GM12878 (cell line): ENCODE measurements around the gene RAPGEF6. TPM values are rescaled to one million over a fixed set of nuclear protein-coding genes. Genes with fewer than 3 reads are reported as not detected.

Experiments
- ATAC-seq: fragments of 200-7000 bp; cut with Tn5 transposase; 3 replicates; pipeline ENCODE4 v1.9.1; 2020; ENCODE audit warnings: mild to moderate bottlenecking, moderate library complexity
- BruUV-seq: library from RNA; stranded (reverse); fragments of 400-500 nt; replicated peaks from 2 replicates; lab custom pipeline; 2021; lab: Mats Ljungman, UMichigan
- CTCF ChIA-PET: fragments of 300-600 bp; sonication (Branson Sonifier 250); formaldehyde crosslinking; extraction: SDS; loops from one replicate; lab custom pipeline; 2021; ENCODE audit warnings: inconsistent platforms; lab: Yijun Ruan, JAX
- POLR2A ChIA-PET: fragments of 350-600 bp; formaldehyde crosslinking; extraction: SDS; loops from one replicate; lab custom pipeline; 2021; ENCODE audit warnings: inconsistent platforms; lab: Charles Lee
- RAD21 ChIA-PET: fragments of 300-600 bp; sonication (Branson Sonifier 250); formaldehyde crosslinking; loops from one replicate; lab custom pipeline; 2023; ENCODE audit warnings: antibody characterized with exemption; ENCODE audit not compliant: unreplicated experiment; lab: Charles Lee
- SMC1A ChIA-PET: fragments of 300-600 bp; sonication (Branson Sonifier 250); formaldehyde crosslinking; loops from one replicate; lab custom pipeline; 2023; ENCODE audit not compliant: unreplicated experiment, uncharacterized antibody; lab: Charles Lee
- DNase-seq: peaks from one replicate; pipeline ENCODE4 v3.0.0-alpha.2; 2011; ENCODE audit warnings: low read depth, low spot score
- FAIRE-seq: peaks from 3 replicates; lab custom pipeline; 2011; peaks lifted over from hg19 to GRCh38; lab: Jason Lieb, UNC
- H2AFZ ChIP-seq: 2 replicates; pipeline ENCODE4 v1.6.0; 2011; ENCODE audit warnings: low read depth, low read length, control low read depth; ENCODE audit not compliant: control insufficient read depth
- H3K27ac ChIP-seq: 2 replicates; pipeline ENCODE4 v1.5.1; 2011; ENCODE audit warnings: control low read depth; ENCODE audit not compliant: control insufficient read depth, insufficient read depth
- H3K27me3 ChIP-seq, 2 experiments: replicated peaks in 1 of 2; 2 replicates each; pipeline versions ENCODE4 v1.6.0 to v1.6.1; 2011; ENCODE audit warnings: low read length in 1 of 2; ENCODE audit not compliant: control insufficient read depth in 2 of 2, insufficient read depth in 2 of 2
- H3K36me3 ChIP-seq, 2 experiments: 2 replicates each; pipeline ENCODE4 v1.5.1; 2011; ENCODE audit warnings: low read length in 1 of 2; ENCODE audit not compliant: control insufficient read depth in 2 of 2, insufficient read depth in 2 of 2
- H3K4me1 ChIP-seq: 2 replicates; pipeline ENCODE4 v1.6.1; 2011; ENCODE audit warnings: mild to moderate bottlenecking, low read length, moderate library complexity, mixed read lengths; ENCODE audit not compliant: control insufficient read depth, insufficient read depth
- H3K4me2 ChIP-seq: 2 replicates; pipeline ENCODE4 v1.6.0; 2011; ENCODE audit warnings: control low read depth; ENCODE audit not compliant: control insufficient read depth, insufficient read depth
- H3K4me3 ChIP-seq: fragments of 200-600 bp; sonication (generic); 2 replicates; pipeline ENCODE4 v1.5.1; 2016
- H3K79me2 ChIP-seq: 2 replicates; pipeline ENCODE4 v1.6.0; 2011; ENCODE audit warnings: low read length; ENCODE audit not compliant: control insufficient read depth, insufficient read depth
- H3K9ac ChIP-seq: 2 replicates; pipeline ENCODE4 v1.8.0; 2011; ENCODE audit warnings: low read length, control low read depth, mixed read lengths; ENCODE audit not compliant: control insufficient read depth, insufficient read depth
- H3K9me3 ChIP-seq: replicated peaks from 3 replicates; pipeline ENCODE4 v1.5.1; 2011; ENCODE audit warnings: mild to moderate bottlenecking, low read length; ENCODE audit not compliant: control insufficient read depth, insufficient read depth
- H4K20me1 ChIP-seq: 2 replicates; pipeline ENCODE4 v1.6.0; 2011; ENCODE audit not compliant: control insufficient read depth, insufficient read depth
- ASH2L ChIP-seq: fragments of 300-600, 200-600 bp; sonication (generic); IDR thresholded peaks from 2 replicates; pipeline ENCODE4 v1.6.1; 2017; ENCODE audit warnings: low read depth, mild to moderate bottlenecking, borderline replicate concordance
- CHD4 ChIP-seq: fragments of 200-600 bp; sonication (generic); IDR thresholded peaks from 2 replicates; pipeline ENCODE4 v1.6.1; 2016; ENCODE audit warnings: mild to moderate bottlenecking
- CREB1 ChIP-seq: IDR thresholded peaks from 2 replicates; pipeline ENCODE4 v1.6.1; 2012; ENCODE audit warnings: low read depth, mild to moderate bottlenecking, inconsistent platforms
- GABPA ChIP-seq: IDR thresholded peaks from 2 replicates; pipeline ENCODE4 v1.6.1; 2014; ENCODE audit warnings: antibody characterized with exemption, low read depth, mild to moderate bottlenecking, inconsistent platforms
- GATAD2B ChIP-seq: fragments of 450-650 bp; conservative IDR thresholded peaks from 2 replicates; pipeline ENCODE4 v1.6.1; 2017; ENCODE audit warnings: low read depth, mild to moderate bottlenecking, moderate library complexity
- NBN ChIP-seq: fragments of 450-650 bp; IDR thresholded peaks from 2 replicates; pipeline ENCODE4 v1.6.1; 2016
- NFXL1 ChIP-seq: fragments of 450-650 bp; IDR thresholded peaks from 2 replicates; pipeline ENCODE4 v1.6.1; 2017; ENCODE audit warnings: antibody characterized with exemption, mild to moderate bottlenecking, borderline replicate concordance
- POLR2AphosphoS2 ChIP-seq: IDR thresholded peaks from 2 replicates; pipeline ENCODE4 v1.6.1; 2011; ENCODE audit warnings: low read depth, mild to moderate bottlenecking, low read length, improper control_type of control experiment, moderate library complexity
- STAT1 ChIP-seq: fragments of 450-650 bp; conservative IDR thresholded peaks from 2 replicates; pipeline ENCODE4 v1.6.1; 2014; ENCODE audit warnings: antibody characterized with exemption, mild to moderate bottlenecking
- WRNIP1 ChIP-seq: IDR thresholded peaks from 2 replicates; pipeline ENCODE4 v1.6.1; 2011; ENCODE audit warnings: low read depth, low read length, improper control_type of control experiment, borderline replicate concordance
- ZNF217 ChIP-seq: fragments of 450-650 bp; IDR thresholded peaks from 2 replicates; pipeline ENCODE4 v1.6.1; 2017; ENCODE audit warnings: antibody characterized with exemption, mild to moderate bottlenecking
- WGBS: methylation state at CpG from one replicate; pipeline ENCODE4 v1.1.6; 2016; ENCODE audit warnings: low lambda C conversion rate; ENCODE audit not compliant: insufficient replicate concordance, insufficient coverage; ENCODE audit errors: missing lambda C conversion rate; 5-methylcytosine and 5-hydroxymethylcytosine counted together
- in situ Hi-C: fragments of 300-500 bp; cut with MboI; formaldehyde crosslinking; loops from 9 replicates; pipeline ENCODE4 v1.14.3; 2018; ENCODE audit warnings: mixed read lengths
- intact Hi-C: fragments of 100-400 bp; cut with micrococcal nuclease; formaldehyde crosslinking; loops from one replicate; pipeline ENCODE4 v1.14.2; 2022; ENCODE audit not compliant: unreplicated experiment
- polyA plus RNA-seq, 11 experiments: library from polyadenylated mRNA; depleted of rRNA in 4 of 11; unstranded in 6 of 11; stranded (reverse) in 5 of 11; fragments of >200 nt; fragmentation: Nextera tagmentation in 4 of 11; fragmentation: Illumina TruSeq in 1 of 11; extraction: Ambion mirVana in 4 of 11; extraction: Trizol in 1 of 11; gene quantifications; 1 replicate in 1 of 11; 2 replicates in 10 of 11; pipeline versions ENCODE4 v1.2.1 to v1.2.3, GENCODE V29; 2011 to 2016; ENCODE audit warnings: inconsistent platforms in 2 of 11, missing spikeins in 2 of 11, low read depth in 1 of 11
- total RNA-seq, 4 experiments: library from RNA; depleted of rRNA in 3 of 4; stranded (reverse); fragments of >200 nt in 3 of 4; fragmentation: Illumina TruSeq in 1 of 4; extraction: Trizol in 1 of 4; gene quantifications; 2 replicates each; pipeline versions ENCODE4 v1.2.1 to v1.2.3, GENCODE V29; 2013 to 2021
- TF ChIP-seq, protein P1 (sequence below): IDR thresholded peaks from 2 replicates; pipeline ENCODE4 v1.6.1; 2011; ENCODE audit warnings: low read depth, low read length, improper control_type of control experiment, borderline replicate concordance
- TF ChIP-seq, protein P2 (sequence below): fragments of 450-650 bp; IDR thresholded peaks from 2 replicates; pipeline ENCODE4 v1.6.1; 2017; ENCODE audit warnings: antibody characterized with exemption, mild to moderate bottlenecking, moderate library complexity
- TF ChIP-seq, protein P3 (sequence below): IDR thresholded peaks from 2 replicates; pipeline ENCODE4 v1.6.1; 2012; ENCODE audit warnings: improper control_type of control experiment, low read depth, low read length; ENCODE audit not compliant: insufficient replicate concordance

RAPGEF6 gene
- total and polyA plus RNA-seq, 10 of the 15 experiments (the other 5 are each of a cell fraction or from before 2014, with no cell fraction given): 2.9 to 24.0 (median 14.2) TPM

GRCh38 chr5:131575660-131576227 is 59.3 kb downstream of the RAPGEF6 start:
- H3K4me2 ChIP-seq: no peak overlapping the region
- no peak overlapping the region for H3K9ac ChIP-seq
- H3K36me3 ChIP-seq: peaks cover 3 to 5% of the 10 kb centered on the region in 2 experiments; a peak in 3 of 4 replicates
- intact Hi-C loops: no loop called here
- H4K20me1 ChIP-seq: no peaks in the 10 kb centered on the region
- H3K9me3 ChIP-seq: peaks cover 2% of the 10 kb centered on the region; the same call in 2 of the 3 replicates
- ATAC-seq (no peak), DNase-seq (no peak), FAIRE-seq (no peak)
- ChIA-PET CTCF (interaction anchor here (0.7 to 1.0 kb wide), 2 partner anchors 14 to 142 kb away, joined by 3 read pairs; no protein-coding TSS in a partner anchor), POLR2A (no interaction called here), RAD21 (no interaction called here), SMC1A (no interaction called here)
- BruUV-seq: no TSS peak
- H3K27me3 ChIP-seq: no peaks in the 10 kb centered on the region
- H2AFZ ChIP-seq: no peak overlapping the region
- in situ Hi-C loops: no loop called here
- H3K4me3 ChIP-seq: no peak overlapping the region
- WGBS: 91% methylated on average over 8 of the region's 8 CpGs
- no peaks in the 10 kb centered on the region for H3K4me1 ChIP-seq
- H3K27ac ChIP-seq: no peak overlapping the region
- peaks cover 6% of the 10 kb centered on the region for H3K79me2 ChIP-seq
- no peak for TF ChIP-seq STAT1
- no peak for TF ChIP-seq CREB1
- no peak for TF ChIP-seq POLR2AphosphoS2
- TF ChIP-seq CHD4: no peak
- no peak for TF ChIP-seq ZNF217
- TF ChIP-seq, protein P1, sequence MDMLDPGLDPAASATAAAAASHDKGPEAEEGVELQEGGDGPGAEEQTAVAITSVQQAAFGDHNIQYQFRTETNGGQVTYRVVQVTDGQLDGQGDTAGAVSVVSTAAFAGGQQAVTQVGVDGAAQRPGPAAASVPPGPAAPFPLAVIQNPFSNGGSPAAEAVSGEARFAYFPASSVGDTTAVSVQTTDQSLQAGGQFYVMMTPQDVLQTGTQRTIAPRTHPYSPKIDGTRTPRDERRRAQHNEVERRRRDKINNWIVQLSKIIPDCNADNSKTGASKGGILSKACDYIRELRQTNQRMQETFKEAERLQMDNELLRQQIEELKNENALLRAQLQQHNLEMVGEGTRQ: no peak
- TF ChIP-seq GATAD2B: no peak
- no peak for TF ChIP-seq ASH2L
- TF ChIP-seq NBN: no peak
- TF ChIP-seq, protein P2, sequence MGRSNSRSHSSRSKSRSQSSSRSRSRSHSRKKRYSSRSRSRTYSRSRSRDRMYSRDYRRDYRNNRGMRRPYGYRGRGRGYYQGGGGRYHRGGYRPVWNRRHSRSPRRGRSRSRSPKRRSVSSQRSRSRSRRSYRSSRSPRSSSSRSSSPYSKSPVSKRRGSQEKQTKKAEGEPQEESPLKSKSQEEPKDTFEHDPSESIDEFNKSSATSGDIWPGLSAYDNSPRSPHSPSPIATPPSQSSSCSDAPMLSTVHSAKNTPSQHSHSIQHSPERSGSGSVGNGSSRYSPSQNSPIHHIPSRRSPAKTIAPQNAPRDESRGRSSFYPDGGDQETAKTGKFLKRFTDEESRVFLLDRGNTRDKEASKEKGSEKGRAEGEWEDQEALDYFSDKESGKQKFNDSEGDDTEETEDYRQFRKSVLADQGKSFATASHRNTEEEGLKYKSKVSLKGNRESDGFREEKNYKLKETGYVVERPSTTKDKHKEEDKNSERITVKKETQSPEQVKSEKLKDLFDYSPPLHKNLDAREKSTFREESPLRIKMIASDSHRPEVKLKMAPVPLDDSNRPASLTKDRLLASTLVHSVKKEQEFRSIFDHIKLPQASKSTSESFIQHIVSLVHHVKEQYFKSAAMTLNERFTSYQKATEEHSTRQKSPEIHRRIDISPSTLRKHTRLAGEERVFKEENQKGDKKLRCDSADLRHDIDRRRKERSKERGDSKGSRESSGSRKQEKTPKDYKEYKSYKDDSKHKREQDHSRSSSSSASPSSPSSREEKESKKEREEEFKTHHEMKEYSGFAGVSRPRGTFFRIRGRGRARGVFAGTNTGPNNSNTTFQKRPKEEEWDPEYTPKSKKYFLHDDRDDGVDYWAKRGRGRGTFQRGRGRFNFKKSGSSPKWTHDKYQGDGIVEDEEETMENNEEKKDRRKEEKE: no peak
- no peak for TF ChIP-seq NFXL1
- TF ChIP-seq, protein P3, sequence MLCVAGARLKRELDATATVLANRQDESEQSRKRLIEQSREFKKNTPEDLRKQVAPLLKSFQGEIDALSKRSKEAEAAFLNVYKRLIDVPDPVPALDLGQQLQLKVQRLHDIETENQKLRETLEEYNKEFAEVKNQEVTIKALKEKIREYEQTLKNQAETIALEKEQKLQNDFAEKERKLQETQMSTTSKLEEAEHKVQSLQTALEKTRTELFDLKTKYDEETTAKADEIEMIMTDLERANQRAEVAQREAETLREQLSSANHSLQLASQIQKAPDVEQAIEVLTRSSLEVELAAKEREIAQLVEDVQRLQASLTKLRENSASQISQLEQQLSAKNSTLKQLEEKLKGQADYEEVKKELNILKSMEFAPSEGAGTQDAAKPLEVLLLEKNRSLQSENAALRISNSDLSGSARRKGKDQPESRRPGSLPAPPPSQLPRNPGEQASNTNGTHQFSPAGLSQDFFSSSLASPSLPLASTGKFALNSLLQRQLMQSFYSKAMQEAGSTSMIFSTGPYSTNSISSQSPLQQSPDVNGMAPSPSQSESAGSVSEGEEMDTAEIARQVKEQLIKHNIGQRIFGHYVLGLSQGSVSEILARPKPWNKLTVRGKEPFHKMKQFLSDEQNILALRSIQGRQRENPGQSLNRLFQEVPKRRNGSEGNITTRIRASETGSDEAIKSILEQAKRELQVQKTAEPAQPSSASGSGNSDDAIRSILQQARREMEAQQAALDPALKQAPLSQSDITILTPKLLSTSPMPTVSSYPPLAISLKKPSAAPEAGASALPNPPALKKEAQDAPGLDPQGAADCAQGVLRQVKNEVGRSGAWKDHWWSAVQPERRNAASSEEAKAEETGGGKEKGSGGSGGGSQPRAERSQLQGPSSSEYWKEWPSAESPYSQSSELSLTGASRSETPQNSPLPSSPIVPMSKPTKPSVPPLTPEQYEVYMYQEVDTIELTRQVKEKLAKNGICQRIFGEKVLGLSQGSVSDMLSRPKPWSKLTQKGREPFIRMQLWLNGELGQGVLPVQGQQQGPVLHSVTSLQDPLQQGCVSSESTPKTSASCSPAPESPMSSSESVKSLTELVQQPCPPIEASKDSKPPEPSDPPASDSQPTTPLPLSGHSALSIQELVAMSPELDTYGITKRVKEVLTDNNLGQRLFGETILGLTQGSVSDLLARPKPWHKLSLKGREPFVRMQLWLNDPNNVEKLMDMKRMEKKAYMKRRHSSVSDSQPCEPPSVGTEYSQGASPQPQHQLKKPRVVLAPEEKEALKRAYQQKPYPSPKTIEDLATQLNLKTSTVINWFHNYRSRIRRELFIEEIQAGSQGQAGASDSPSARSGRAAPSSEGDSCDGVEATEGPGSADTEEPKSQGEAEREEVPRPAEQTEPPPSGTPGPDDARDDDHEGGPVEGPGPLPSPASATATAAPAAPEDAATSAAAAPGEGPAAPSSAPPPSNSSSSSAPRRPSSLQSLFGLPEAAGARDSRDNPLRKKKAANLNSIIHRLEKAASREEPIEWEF: no peak
- TF ChIP-seq WRNIP1: no peak
- TF ChIP-seq GABPA: no peak
